NT2/D1 (cell line): ENCODE measurements around the gene MON2.

Source experiments
- DNase-seq: peaks from one replicate; pipeline ENCODE4 v3.0.0-alpha.2; 2011; ENCODE audit warnings: low read depth, low spot score
- H3K27me3 ChIP-seq: 2 replicates; pipeline ENCODE4 v1.6.0; 2011; ENCODE audit warnings: mild to moderate bottlenecking; ENCODE audit not compliant: insufficient read length, insufficient read depth
- H3K36me3 ChIP-seq: 2 replicates; pipeline ENCODE4 v1.6.1; 2011; ENCODE audit warnings: mild to moderate bottlenecking, low read length, mixed read lengths; ENCODE audit not compliant: insufficient read depth, insufficient read length
- H3K4me1 ChIP-seq: 2 replicates; pipeline ENCODE4 v1.5.1; 2011; ENCODE audit not compliant: insufficient read depth, insufficient read length
- H3K4me3 ChIP-seq: 2 replicates; pipeline ENCODE4 v1.5.1; 2011; ENCODE audit warnings: low read depth; ENCODE audit not compliant: insufficient read length
- H3K9ac ChIP-seq: 2 replicates; pipeline ENCODE4 v1.6.0; 2011; ENCODE audit warnings: low read depth; ENCODE audit not compliant: insufficient read length
- H3K9me3 ChIP-seq: 2 replicates; pipeline ENCODE4 v1.5.1; 2011; ENCODE audit warnings: mild to moderate bottlenecking, low read length; ENCODE audit not compliant: insufficient read depth
- SUZ12 ChIP-seq: IDR thresholded peaks from 2 replicates; pipeline ENCODE4 v1.6.1; 2011; ENCODE audit not compliant: insufficient read length, insufficient read depth; ENCODE audit errors: extremely low read depth
- YY1 ChIP-seq: IDR thresholded peaks from 2 replicates; pipeline ENCODE4 v1.6.1; 2011; ENCODE audit not compliant: insufficient read length, insufficient read depth
- ZNF274 ChIP-seq: IDR thresholded peaks from 2 replicates; pipeline ENCODE4 v1.6.1; 2011; ENCODE audit warnings: mild to moderate bottlenecking, low read depth, low read length

The MON2 gene

DNA sequence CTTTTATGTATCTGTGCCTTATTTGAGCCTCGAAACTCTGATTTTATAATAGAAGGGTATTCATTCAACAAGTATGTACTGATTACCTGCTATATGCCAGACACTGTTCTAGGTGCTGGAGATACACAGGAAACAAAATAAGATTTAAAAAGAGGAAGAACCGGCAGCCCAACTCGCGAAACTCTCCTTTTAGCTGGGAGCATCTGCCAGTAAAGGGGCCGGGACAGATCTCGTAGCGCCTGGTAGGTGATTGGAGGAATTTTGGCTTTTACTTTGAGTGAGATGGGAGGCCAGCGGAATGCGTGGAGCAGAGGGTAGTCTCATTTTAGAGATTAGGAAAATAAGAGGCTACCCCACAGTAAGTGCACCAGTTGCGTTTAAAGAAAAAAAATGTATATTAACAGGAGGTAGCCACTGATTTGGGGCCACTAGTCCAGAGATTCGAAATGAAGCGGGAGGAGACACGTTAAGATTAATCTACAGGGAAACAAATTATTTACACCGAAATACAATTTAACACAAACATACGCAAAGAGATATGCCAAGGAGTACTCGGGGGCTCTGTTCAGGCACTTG lies 520 bp upstream of the MON2 start:
- Histone ChIP-seq H3K27me3 (no peaks in the 10 kb centered on the region), H3K9ac (peak overlapping the region; percentile 95), H3K36me3 (peaks cover 16% of the 10 kb centered on the region), H3K4me1 (no peaks in the 10 kb centered on the region), H3K4me3 (peak overlapping the region; percentile 93), H3K9me3 (peaks cover 28% of the 10 kb centered on the region)
- DNase-seq: no peak
- TF ChIP-seq YY1 (no peak), SUZ12 (no peak), ZNF274 (no peak)

- no peak for TF ChIP-seq SUZ12
- TF ChIP-seq YY1: no peak
- no peak for TF ChIP-seq ZNF274
- Histone ChIP-seq H3K4me1 (no peaks in the 10 kb centered on the region), H3K4me3 (no peak overlapping the region), H3K27me3 (no peaks in the 10 kb centered on the region), H3K36me3 (peaks cover 20% of the 10 kb centered on the region), H3K9ac (no peak overlapping the region), H3K9me3 (peaks cover 9% of the 10 kb centered on the region)
- no peak for DNase-seq
These were observed 1.8 kb downstream of the MON2 start for GRCh38 chr12:62468397-62468796.

DNA sequence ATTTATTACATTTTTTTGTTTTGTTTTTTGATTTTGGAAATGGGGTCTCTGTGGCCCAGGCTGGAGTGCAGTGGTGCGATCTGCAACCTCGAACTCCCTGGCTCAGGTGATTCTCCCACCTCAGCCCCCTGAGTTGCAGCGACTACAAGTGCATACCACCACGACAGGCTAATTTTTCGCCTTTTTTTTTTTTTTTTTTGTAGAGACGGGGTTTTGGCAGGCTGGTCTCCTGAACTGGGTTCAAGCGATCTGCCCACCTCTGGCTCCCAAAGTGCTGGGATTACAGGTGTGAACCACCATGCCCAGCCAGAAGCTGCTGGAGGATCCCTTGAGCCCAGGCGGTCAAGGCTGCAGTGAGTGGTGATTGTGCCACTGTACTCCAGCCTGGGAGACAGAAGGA lies 2.3 kb downstream of the MON2 start:
- H3K36me3 ChIP-seq: peaks cover 20% of the 10 kb centered on the region
- H3K9me3 ChIP-seq: peaks cover 3% of the 10 kb centered on the region
- no peak for DNase-seq
- TF ChIP-seq YY1 (no peak), ZNF274 (no peak), SUZ12 (no peak)
- no peaks in the 10 kb centered on the region for H3K27me3 ChIP-seq
- peak overlapping the region; percentile 61 for H3K9ac ChIP-seq
- H3K4me3 ChIP-seq: no peak overlapping the region
- H3K4me1 ChIP-seq: no peaks in the 10 kb centered on the region

GRCh38 chr12:62469704-62470103 lies 3.1 kb downstream of the MON2 start:
- Histone ChIP-seq H3K9me3 (no peaks in the 10 kb centered on the region), H3K9ac (no peak overlapping the region), H3K36me3 (peaks cover 20% of the 10 kb centered on the region), H3K4me3 (no peak overlapping the region), H3K4me1 (no peaks in the 10 kb centered on the region), H3K27me3 (no peaks in the 10 kb centered on the region)
- TF ChIP-seq SUZ12 (no peak), ZNF274 (no peak), YY1 (no peak)
- no peak for DNase-seq

- DNase-seq: no peak
- peaks cover 23% of the 10 kb centered on the region for H3K36me3 ChIP-seq
- no peaks in the 10 kb centered on the region for H3K27me3 ChIP-seq
- no peaks in the 10 kb centered on the region for H3K9me3 ChIP-seq
- H3K9ac ChIP-seq: no peak overlapping the region
- TF ChIP-seq ZNF274 (no peak), SUZ12 (no peak), YY1 (no peak)
- H3K4me1 ChIP-seq: no peaks in the 10 kb centered on the region
- H3K4me3 ChIP-seq: no peak overlapping the region
These were observed 5.1 kb downstream of the MON2 start for GRCh38 chr12:62471734-62472133.

- no peak for TF ChIP-seq YY1
- TF ChIP-seq SUZ12: no peak
- no peak for TF ChIP-seq ZNF274
- no peak for DNase-seq
- peaks cover 29% of the 10 kb centered on the region for H3K36me3 ChIP-seq
- no peaks in the 10 kb centered on the region for H3K4me1 ChIP-seq
- no peak overlapping the region for H3K4me3 ChIP-seq
- no peak overlapping the region for H3K9ac ChIP-seq
- H3K9me3 ChIP-seq: no peaks in the 10 kb centered on the region
- no peaks in the 10 kb centered on the region for H3K27me3 ChIP-seq
These were observed 5.8 kb downstream of the MON2 start for GRCh38 chr12:62472472-62472871.

DNA sequence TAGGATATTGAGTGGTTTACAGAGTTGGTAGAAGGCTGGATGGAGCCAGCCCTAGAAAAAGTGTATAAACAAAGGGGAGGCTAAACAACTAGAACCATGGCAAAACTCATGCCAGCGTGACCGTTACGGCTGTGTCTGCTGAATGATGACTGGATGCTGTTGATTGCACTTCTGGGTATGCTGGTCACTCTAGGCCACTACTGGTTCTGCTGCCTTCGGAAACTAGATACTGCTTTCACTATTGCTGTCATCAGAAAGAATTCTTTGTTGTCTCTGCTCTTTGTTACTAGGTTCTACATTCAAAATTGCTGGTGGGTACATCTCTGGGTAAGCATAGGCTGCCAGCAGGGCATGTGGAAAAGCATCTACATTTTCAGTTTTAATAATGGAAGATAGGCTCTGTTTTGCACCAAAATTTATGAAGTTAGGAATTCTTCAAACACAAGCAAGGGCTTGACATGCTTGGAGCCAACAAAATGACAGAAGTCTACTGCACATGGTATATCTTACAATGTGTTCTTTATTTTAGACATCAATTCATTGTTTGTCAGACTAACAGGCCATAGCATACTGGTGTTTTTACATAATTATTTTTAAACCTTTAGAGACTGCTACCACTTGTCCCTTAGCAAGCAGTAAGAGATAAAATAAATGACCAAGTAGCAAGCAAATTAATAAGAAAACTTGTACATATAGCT lies 15.4 kb downstream of the MON2 start:
- Histone ChIP-seq H3K36me3 (peaks cover 24% of the 10 kb centered on the region), H3K9ac (no peak overlapping the region), H3K27me3 (no peaks in the 10 kb centered on the region), H3K4me3 (no peak overlapping the region), H3K4me1 (no peaks in the 10 kb centered on the region), H3K9me3 (no peaks in the 10 kb centered on the region)
- TF ChIP-seq YY1 (no peak), ZNF274 (no peak)
- no peak for DNase-seq
